ENCODE measurements around the gene PTPN1. TPM values are rescaled to one million over a fixed set of nuclear protein-coding genes. Genes with fewer than 3 reads are reported as not detected.

PTPN1 gene
- polyA plus RNA-seq, 3 donors: 12.4 to 21.4 (median 19.1) TPM

DNA sequence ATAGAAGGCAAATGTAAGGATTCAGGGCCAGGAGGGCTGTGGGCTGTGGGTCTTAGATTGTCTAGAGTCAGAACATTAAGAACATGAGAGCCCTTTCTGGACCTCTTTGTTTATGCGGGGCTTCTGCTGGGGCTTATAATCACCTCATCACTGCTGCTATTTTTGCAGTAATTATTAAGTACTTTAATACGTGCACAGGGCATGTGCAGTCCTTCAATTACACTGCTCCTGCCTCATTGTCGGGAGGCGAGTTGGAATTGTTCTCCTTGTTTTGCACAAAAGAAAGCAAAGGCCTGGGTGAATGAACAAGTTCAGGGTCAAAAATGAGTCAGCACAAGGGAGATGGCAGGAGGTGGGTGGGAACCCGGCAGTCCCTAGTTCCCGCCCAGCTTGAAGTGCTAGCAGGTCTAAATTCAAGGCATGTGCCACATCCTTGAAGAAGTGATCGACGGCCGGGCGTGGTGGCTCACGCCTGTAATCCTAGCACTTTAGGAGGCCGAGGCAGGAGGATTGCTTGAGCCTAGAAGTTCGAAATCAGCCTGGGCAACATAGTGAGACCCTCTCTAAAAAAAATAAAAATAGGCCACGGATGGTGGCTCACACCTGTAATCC lies 34.4 kb upstream of the PTPN1 start:
- no peaks in the 10 kb centered on the region for H3K27me3 Mint-ChIP-seq (ENCODE audit: low read depth in 3 of 3)
- no peaks in the 10 kb centered on the region for H3K9me3 ChIP-seq (replicated peaks in 1 of 2; ENCODE audit: control insufficient read depth in 1 of 2, insufficient read depth in 1 of 2, low read length in 2 of 2)
- peak overlapping the region in 2 of 7 donors; percentile 32 to 43 for H3K27ac Mint-ChIP-seq
- H3K27me3 ChIP-seq (ENCODE audit: control insufficient read depth in 2 of 2, insufficient read depth in 2 of 2, low read length in 2 of 2): no peaks in the 10 kb centered on the region
- H3K4me1 ChIP-seq (ENCODE audit: control insufficient read depth in 1 of 2, insufficient read depth in 2 of 2, low read length in 2 of 2): peaks cover 41 to 50% of the 10 kb centered on the region in 2 donors
- H3K36me3 Mint-ChIP-seq: no peaks in the 10 kb centered on the region
- intact Hi-C loops (cut with micrococcal nuclease): loop anchor here (5.0 to 10.0 kb wide), 3 partner anchors 49 to 361 kb away; partner anchors contain the start of gene UBE2V1 (in 1 of the 2)
- H3K9ac ChIP-seq (ENCODE audit: insufficient read depth, low read length, poor library complexity, severe bottlenecking): no peak overlapping the region
- no peaks in the 10 kb centered on the region for H4K20me1 ChIP-seq (ENCODE audit: insufficient read depth, low read length)
- H3K27ac ChIP-seq (ENCODE audit: low read depth in 1 of 2, low read length in 2 of 2): no peak overlapping the region
- DNase-seq: no peak
- TF ChIP-seq, protein P1, sequence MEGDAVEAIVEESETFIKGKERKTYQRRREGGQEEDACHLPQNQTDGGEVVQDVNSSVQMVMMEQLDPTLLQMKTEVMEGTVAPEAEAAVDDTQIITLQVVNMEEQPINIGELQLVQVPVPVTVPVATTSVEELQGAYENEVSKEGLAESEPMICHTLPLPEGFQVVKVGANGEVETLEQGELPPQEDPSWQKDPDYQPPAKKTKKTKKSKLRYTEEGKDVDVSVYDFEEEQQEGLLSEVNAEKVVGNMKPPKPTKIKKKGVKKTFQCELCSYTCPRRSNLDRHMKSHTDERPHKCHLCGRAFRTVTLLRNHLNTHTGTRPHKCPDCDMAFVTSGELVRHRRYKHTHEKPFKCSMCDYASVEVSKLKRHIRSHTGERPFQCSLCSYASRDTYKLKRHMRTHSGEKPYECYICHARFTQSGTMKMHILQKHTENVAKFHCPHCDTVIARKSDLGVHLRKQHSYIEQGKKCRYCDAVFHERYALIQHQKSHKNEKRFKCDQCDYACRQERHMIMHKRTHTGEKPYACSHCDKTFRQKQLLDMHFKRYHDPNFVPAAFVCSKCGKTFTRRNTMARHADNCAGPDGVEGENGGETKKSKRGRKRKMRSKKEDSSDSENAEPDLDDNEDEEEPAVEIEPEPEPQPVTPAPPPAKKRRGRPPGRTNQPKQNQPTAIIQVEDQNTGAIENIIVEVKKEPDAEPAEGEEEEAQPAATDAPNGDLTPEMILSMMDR (IDR thresholded peaks at IDR 0.05): no peak
- H3K79me2 ChIP-seq (ENCODE audit: insufficient read depth, low read length): no peaks in the 10 kb centered on the region
- no peak overlapping the region for H3K4me3 Mint-ChIP-seq
- H3K36me3 ChIP-seq (replicated peaks in 1 of 2; ENCODE audit: control insufficient read depth in 1 of 2, insufficient read depth in 2 of 2, low read length in 2 of 2): no peaks in the 10 kb centered on the region
- no peak overlapping the region for H2AFZ ChIP-seq (ENCODE audit: insufficient read depth, low read depth, low read length, poor library complexity, severe bottlenecking)
- H3K4me3 ChIP-seq (replicated peaks in 1 of 3; ENCODE audit: low read depth in 2 of 3, low read length in 3 of 3): no peak overlapping the region
- peaks cover 58% of the 10 kb centered on the region for H3K4me1 Mint-ChIP-seq
- no peak overlapping the region for H3K4me2 ChIP-seq (replicated peaks; ENCODE audit: extremely low read depth, low read length, poor library complexity, severe bottlenecking)
- H3K9me3 Mint-ChIP-seq: peaks cover 0 to 3% (median 0%) of the 10 kb centered on the region in 7 donors
- WGBS (ENCODE audit: insufficient coverage): 75% methylated on average over 8 of the region's 14 CpGs

- Histone ChIP-seq H4K20me1 (ENCODE audit: insufficient read depth, low read length) (no peaks in the 10 kb centered on the region), H3K4me3 (replicated peaks in 1 of 3; ENCODE audit: low read depth in 2 of 3, low read length in 3 of 3) (no peak overlapping the region), H3K4me1 (ENCODE audit: control insufficient read depth in 1 of 2, insufficient read depth in 2 of 2, low read length in 2 of 2) (peaks cover 32 to 42% of the 10 kb centered on the region in 2 donors), H3K27me3 (ENCODE audit: control insufficient read depth in 2 of 2, insufficient read depth in 2 of 2, low read length in 2 of 2) (no peaks in the 10 kb centered on the region), H2AFZ (ENCODE audit: insufficient read depth, low read depth, low read length, poor library complexity, severe bottlenecking) (no peak overlapping the region), H3K27ac (ENCODE audit: low read depth in 1 of 2, low read length in 2 of 2) (no peak overlapping the region), H3K36me3 (replicated peaks in 1 of 2; ENCODE audit: control insufficient read depth in 1 of 2, insufficient read depth in 2 of 2, low read length in 2 of 2) (no peaks in the 10 kb centered on the region), H3K4me2 (replicated peaks; ENCODE audit: extremely low read depth, low read length, poor library complexity, severe bottlenecking) (no peak overlapping the region), H3K9ac (ENCODE audit: insufficient read depth, low read length, poor library complexity, severe bottlenecking) (no peak overlapping the region), H3K79me2 (ENCODE audit: insufficient read depth, low read length) (no peaks in the 10 kb centered on the region), H3K9me3 (replicated peaks in 1 of 2; ENCODE audit: control insufficient read depth in 1 of 2, insufficient read depth in 1 of 2, low read length in 2 of 2) (no peaks in the 10 kb centered on the region)
- Mint-ChIP-seq H3K36me3 (no peaks in the 10 kb centered on the region), H3K4me3 (no peak overlapping the region), H3K4me1 (peaks cover 43% of the 10 kb centered on the region), H3K9me3 (peaks cover 0 to 3% (median 0%) of the 10 kb centered on the region in 7 donors), H3K27me3 (ENCODE audit: low read depth in 3 of 3) (no peaks in the 10 kb centered on the region), H3K27ac (no peak overlapping the region)
- DNase-seq: no peak
- TF ChIP-seq, protein P1 (IDR thresholded peaks at IDR 0.05): no peak
- intact Hi-C loops (cut with micrococcal nuclease): loop anchor here (5.0 to 10.0 kb wide), 3 partner anchors 47 to 363 kb away; partner anchors contain the start of gene UBE2V1 (in 1 of the 2)
- WGBS (ENCODE audit: insufficient coverage): no CpG with 5 or more reads among the region's 5 CpGs
These were observed 32.8 kb upstream of the PTPN1 start for GRCh38 chr20:50477239-50477872.
